Transverse colon (tissue), 4 donors: ENCODE data around the gene TXNRD1.

Experiments used
- POLR2A ChIP-seq: fragments of 450-650 bp; IDR thresholded peaks from one replicate; pipeline ENCODE4 v1.6.1; 2016; ENCODE audit warnings: antibody characterized with exemption, mild to moderate bottlenecking, moderate library complexity
- POLR2AphosphoS5 ChIP-seq, 3 donors: sonication (generic); formaldehyde crosslinking; IDR thresholded peaks; one replicate each; pipeline ENCODE4 v1.6.1; 2016; ENCODE audit warnings: antibody characterized with exemption in 3 of 3
- TF ChIP-seq, protein P1 (sequence below), 5 experiments: fragments of 200-600 bp in 3 of 5; fragments of 450-650 bp in 2 of 5; sonication (generic) in 3 of 5; IDR thresholded peaks; 1 replicate in 2 of 5; 2 replicates in 3 of 5; pipeline ENCODE4 v1.5.1; 2016 to 2017; ENCODE audit warnings: antibody characterized with exemption in 5 of 5, inconsistent platforms in 3 of 5, mild to moderate bottlenecking in 2 of 5, moderate library complexity in 1 of 5

DNA sequence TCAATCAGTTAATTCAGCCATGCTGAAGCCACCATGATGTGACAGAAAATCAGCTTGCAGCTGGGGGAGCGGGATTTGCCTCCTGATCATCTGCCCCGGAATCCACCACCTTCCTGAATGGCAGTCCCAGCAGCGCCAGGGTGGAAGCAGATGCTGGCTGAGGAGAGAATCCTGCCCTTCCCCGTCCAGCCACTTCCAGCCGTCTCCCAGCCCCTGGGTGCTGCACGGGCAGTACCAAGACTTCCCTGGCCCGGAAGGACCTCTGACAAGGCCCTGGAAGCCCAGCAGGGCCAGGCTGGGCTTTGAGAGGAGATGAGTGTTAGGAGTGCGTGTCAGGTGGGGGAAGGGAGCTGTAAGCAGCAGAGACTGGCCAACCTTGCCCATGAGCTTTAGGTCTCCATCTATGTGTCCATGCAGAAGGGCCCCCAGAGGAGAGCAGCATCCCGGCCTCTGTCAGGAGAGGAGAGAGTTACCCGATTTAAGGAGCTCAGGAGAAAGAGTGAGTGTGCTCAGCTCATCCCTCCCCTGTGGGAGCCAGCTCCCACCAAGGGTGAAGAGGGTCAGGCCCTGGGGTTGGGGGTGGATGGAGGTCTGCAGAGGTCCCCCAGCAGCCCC, 157.2 kb downstream of the TXNRD1 start:
- TF ChIP-seq, protein P1, sequence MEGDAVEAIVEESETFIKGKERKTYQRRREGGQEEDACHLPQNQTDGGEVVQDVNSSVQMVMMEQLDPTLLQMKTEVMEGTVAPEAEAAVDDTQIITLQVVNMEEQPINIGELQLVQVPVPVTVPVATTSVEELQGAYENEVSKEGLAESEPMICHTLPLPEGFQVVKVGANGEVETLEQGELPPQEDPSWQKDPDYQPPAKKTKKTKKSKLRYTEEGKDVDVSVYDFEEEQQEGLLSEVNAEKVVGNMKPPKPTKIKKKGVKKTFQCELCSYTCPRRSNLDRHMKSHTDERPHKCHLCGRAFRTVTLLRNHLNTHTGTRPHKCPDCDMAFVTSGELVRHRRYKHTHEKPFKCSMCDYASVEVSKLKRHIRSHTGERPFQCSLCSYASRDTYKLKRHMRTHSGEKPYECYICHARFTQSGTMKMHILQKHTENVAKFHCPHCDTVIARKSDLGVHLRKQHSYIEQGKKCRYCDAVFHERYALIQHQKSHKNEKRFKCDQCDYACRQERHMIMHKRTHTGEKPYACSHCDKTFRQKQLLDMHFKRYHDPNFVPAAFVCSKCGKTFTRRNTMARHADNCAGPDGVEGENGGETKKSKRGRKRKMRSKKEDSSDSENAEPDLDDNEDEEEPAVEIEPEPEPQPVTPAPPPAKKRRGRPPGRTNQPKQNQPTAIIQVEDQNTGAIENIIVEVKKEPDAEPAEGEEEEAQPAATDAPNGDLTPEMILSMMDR (IDR thresholded peaks at IDR 0.05): no peak
- TF ChIP-seq POLR2AphosphoS5 (IDR thresholded peaks at IDR 0.05) (no peak), POLR2A (no peak)
